ENCODE results near the gene LRRC53.

DNA sequence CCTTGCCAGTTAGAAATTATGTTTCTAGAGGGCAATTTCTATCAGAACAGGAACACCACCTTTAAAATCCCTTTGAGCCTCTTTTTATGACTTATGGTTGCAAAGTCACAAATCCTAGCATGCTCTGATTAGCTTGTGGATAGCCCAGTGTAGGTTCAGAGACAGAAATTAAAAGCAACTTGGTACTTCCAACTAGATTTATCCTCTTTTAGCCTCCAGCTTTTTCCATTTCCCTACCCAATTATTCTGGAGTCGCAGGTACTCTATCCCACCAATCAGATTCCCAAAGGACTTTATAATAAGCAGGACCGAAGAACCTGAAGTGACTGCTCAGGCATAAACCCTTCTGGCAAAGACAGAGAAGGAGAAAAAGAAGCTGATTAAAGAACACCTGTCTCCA, 33.4 kb upstream of the LRRC53 start:
- TF ChIP-seq, protein P1, sequence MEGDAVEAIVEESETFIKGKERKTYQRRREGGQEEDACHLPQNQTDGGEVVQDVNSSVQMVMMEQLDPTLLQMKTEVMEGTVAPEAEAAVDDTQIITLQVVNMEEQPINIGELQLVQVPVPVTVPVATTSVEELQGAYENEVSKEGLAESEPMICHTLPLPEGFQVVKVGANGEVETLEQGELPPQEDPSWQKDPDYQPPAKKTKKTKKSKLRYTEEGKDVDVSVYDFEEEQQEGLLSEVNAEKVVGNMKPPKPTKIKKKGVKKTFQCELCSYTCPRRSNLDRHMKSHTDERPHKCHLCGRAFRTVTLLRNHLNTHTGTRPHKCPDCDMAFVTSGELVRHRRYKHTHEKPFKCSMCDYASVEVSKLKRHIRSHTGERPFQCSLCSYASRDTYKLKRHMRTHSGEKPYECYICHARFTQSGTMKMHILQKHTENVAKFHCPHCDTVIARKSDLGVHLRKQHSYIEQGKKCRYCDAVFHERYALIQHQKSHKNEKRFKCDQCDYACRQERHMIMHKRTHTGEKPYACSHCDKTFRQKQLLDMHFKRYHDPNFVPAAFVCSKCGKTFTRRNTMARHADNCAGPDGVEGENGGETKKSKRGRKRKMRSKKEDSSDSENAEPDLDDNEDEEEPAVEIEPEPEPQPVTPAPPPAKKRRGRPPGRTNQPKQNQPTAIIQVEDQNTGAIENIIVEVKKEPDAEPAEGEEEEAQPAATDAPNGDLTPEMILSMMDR (IDR thresholded peaks at IDR 0.05; ENCODE audit: low read length), result no peak
- TF ChIP-seq EZH2 (optimal IDR thresholded peaks at IDR 0.05; ENCODE audit: low read depth, low read length), result no peak
- no peak for TF ChIP-seq EZH2phosphoT487 (IDR thresholded peaks at IDR 0.05; ENCODE audit: low read length)

Data from MM.1S (cell line).